Nephron progenitor cell (in vitro differentiated cells): ENCODE measurements around the gene CADPS2.

Experiments
- DNase-seq: peaks from one replicate; pipeline ENCODE4 v3.0.0; 2021
- H3K27ac Mint-ChIP-seq: 2 replicates; pipeline ENCODE4 v1.8.0; 2021; ENCODE audit warnings: mild to moderate bottlenecking, moderate library complexity, mixed read lengths
- H3K27me3 Mint-ChIP-seq: 2 replicates; pipeline ENCODE4 v1.8.0; 2021; ENCODE audit warnings: mild to moderate bottlenecking, low read depth, mixed read lengths; ENCODE audit not compliant: poor library complexity
- H3K36me3 Mint-ChIP-seq: 2 replicates; pipeline ENCODE4 v1.8.0; 2021; ENCODE audit warnings: low read depth, mixed read lengths
- H3K4me1 Mint-ChIP-seq: 2 replicates; pipeline ENCODE4 v1.8.0; 2021; ENCODE audit warnings: mixed read lengths
- H3K4me3 Mint-ChIP-seq: 2 replicates; pipeline ENCODE4 v1.8.0; 2021; ENCODE audit warnings: mild to moderate bottlenecking, moderate library complexity, mixed read lengths
- H3K9me3 Mint-ChIP-seq: 2 replicates; pipeline ENCODE4 v1.8.0; 2021; ENCODE audit warnings: mild to moderate bottlenecking, moderate library complexity, mixed read lengths
- CTCF ChIP-seq: fragments of 200-600 bp; sonication (generic); IDR thresholded peaks from 2 replicates; pipeline ENCODE4 v1.5.0; 2021; ENCODE audit warnings: antibody characterized with exemption

Gene CADPS2

GRCh38 chr7:122628651-122629411, 257.4 kb downstream of the CADPS2 start:
- DNase-seq = no peak
- no peaks in the 10 kb centered on the region for H3K36me3 Mint-ChIP-seq
- no peak overlapping the region for H3K27ac Mint-ChIP-seq
- TF ChIP-seq CTCF = no peak
- H3K4me1 Mint-ChIP-seq = no peaks in the 10 kb centered on the region
- H3K27me3 Mint-ChIP-seq = peaks cover 2% of the 10 kb centered on the region
- no peaks in the 10 kb centered on the region for H3K9me3 Mint-ChIP-seq
- H3K4me3 Mint-ChIP-seq = no peak overlapping the region

- Mint-ChIP-seq H3K27me3 (peaks cover 2% of the 10 kb centered on the region), H3K9me3 (no peaks in the 10 kb centered on the region), H3K36me3 (no peaks in the 10 kb centered on the region), H3K27ac (no peak overlapping the region), H3K4me1 (no peaks in the 10 kb centered on the region), H3K4me3 (no peak overlapping the region)
- DNase-seq = no peak
- TF ChIP-seq CTCF = no peak
These were observed 259.5 kb downstream of the CADPS2 start for GRCh38 chr7:122626785-122627184.

- no peaks in the 10 kb centered on the region for H3K27me3 Mint-ChIP-seq
- TF ChIP-seq CTCF = no peak
- no peaks in the 10 kb centered on the region for H3K4me1 Mint-ChIP-seq
- DNase-seq = no peak
- no peak overlapping the region for H3K4me3 Mint-ChIP-seq
- H3K9me3 Mint-ChIP-seq = no peaks in the 10 kb centered on the region
- no peak overlapping the region for H3K27ac Mint-ChIP-seq
- H3K36me3 Mint-ChIP-seq = no peaks in the 10 kb centered on the region
These were observed 263.6 kb downstream of the CADPS2 start for GRCh38 chr7:122622682-122623081.

- no peak for DNase-seq
- no peak for TF ChIP-seq CTCF
- Mint-ChIP-seq H3K4me3 (no peak overlapping the region), H3K27ac (no peak overlapping the region), H3K36me3 (no peaks in the 10 kb centered on the region), H3K4me1 (no peaks in the 10 kb centered on the region), H3K27me3 (no peaks in the 10 kb centered on the region), H3K9me3 (no peaks in the 10 kb centered on the region)
These were observed 266.6 kb downstream of the CADPS2 start for GRCh38 chr7:122619664-122620063.

- DNase-seq = no peak
- Mint-ChIP-seq H3K36me3 (no peaks in the 10 kb centered on the region), H3K4me1 (no peaks in the 10 kb centered on the region), H3K27ac (no peak overlapping the region), H3K4me3 (no peak overlapping the region), H3K27me3 (no peaks in the 10 kb centered on the region), H3K9me3 (no peaks in the 10 kb centered on the region)
- no peak for TF ChIP-seq CTCF
These were observed 267.6 kb downstream of the CADPS2 start for GRCh38 chr7:122618585-122619189.

- no peak for DNase-seq
- H3K36me3 Mint-ChIP-seq = no peaks in the 10 kb centered on the region
- no peak overlapping the region for H3K4me3 Mint-ChIP-seq
- no peaks in the 10 kb centered on the region for H3K27me3 Mint-ChIP-seq
- no peaks in the 10 kb centered on the region for H3K4me1 Mint-ChIP-seq
- H3K9me3 Mint-ChIP-seq = no peaks in the 10 kb centered on the region
- no peak overlapping the region for H3K27ac Mint-ChIP-seq
- TF ChIP-seq CTCF = no peak
These were observed 269.3 kb downstream of the CADPS2 start for GRCh38 chr7:122616951-122617350.
